NCI-H345 (cell line): ENCODE measurements around the gene CNTNAP4.

Experiments used
- DNase-seq: peaks from one replicate; lab custom pipeline; 2025; lab: John Stamatoyannopoulos, UW

CNTNAP4 gene

DNA sequence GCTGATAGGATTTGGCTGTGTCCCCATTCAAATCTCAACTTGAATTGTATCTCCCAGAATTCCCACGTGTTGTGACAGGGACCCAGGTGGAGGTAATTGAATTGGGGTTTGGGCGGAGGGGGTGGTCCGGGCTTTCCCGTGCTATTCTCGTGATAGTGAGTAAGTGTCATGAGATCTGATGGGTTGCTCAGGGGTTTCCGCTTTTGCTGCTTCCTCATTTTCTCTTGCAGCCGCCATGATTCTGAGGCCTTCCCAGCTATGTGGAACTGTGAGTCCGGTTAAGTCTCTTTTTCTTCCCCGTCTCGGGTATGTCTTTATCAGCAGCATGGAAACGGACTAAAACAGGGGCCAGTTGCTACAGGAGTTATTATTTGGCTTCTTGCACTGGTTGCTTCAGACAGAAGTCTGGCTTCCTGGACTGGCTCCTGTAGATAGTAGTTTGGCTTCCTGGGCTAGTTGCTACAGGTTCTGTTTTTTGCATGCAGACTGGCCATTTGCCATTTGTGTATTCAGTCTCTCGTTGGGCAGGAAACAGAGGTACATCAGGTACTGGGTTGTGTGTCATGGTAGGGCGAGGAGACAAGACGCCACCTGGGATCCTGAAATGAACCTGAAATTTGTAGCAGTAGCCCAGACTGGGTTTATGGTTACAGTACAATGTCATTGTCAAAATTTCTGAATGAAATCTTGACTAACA is 32.6 kb downstream of the CNTNAP4 start:
- no peak for DNase-seq

GRCh38 chr16:76311260-76311659 is 34.1 kb downstream of the CNTNAP4 start:
- DNase-seq = no peak

GRCh38 chr16:76318565-76318964 is 41.4 kb downstream of the CNTNAP4 start:
- no peak for DNase-seq

GRCh38 chr16:76329106-76329505 is 51.9 kb downstream of the CNTNAP4 start:
- DNase-seq = no peak

GRCh38 chr16:76335180-76335974 is 58.2 kb downstream of the CNTNAP4 start:
- no peak for DNase-seq

DNA sequence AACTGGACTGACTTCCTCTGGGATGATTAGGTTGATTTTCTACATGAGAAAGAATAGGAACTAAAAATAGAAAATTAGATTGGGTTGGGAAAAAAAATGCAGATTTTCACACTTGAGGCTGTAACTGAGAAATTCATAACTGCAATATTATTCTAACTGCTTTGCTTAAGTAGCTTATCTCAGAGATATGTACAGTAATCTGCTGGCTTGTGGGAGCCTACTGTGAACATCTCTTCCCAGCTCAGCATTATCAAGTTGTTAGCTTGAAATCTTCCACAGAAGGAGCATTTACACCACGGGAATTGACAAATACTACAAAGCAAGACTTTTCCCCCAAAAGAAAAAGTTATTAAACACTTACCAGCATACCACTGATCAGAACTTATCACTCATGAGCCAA is 58.9 kb downstream of the CNTNAP4 start:
- no peak for DNase-seq

- no peak for DNase-seq
Measured at GRCh38 chr16:76338472-76338871, 61.3 kb downstream of the CNTNAP4 start.

DNA sequence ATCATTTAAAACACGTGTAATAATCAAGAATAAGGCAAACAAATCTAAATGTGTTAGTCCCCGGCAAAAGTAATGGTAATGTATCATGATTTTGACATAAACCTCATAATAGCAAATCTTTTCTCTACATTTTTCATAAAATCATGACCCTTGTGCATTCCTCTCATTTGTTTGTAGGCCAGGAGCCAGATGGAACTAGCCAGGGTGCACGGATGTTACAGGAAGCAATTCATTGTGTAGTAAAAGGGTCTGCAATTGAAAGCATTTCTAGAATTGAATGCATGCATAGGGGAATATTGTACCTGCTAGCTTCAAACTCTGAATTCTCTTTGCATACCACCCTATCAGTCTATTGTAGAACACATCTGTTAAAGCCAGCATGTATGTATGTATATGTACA is 66.6 kb downstream of the CNTNAP4 start:
- DNase-seq = no peak

DNA sequence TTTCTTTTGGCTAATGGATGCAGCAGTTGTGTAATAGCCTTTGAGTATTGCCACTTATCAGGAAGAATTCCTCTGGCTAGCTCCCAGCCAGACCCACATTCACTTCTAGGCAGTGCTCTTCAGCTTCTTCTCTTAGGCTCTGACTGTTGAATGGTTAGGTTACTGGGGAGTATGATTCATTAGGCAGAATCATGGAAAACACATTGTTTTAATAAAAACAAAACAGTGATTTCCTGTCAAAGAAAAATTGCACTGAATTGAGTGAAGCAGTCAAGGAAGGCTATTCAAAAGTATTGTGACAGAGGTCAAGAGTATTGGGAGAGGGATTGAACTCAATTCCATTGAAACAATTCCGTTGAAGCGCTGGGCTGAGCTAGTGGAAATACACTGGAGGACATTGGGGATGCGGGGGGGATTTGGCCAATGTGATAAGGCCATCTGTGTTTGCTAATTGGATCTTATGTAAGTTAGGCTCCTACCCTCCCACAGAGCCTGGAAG is 68.0 kb downstream of the CNTNAP4 start:
- DNase-seq = no peak

- DNase-seq = no peak
Measured at GRCh38 chr16:76346210-76346609, 69.0 kb downstream of the CNTNAP4 start.

DNA sequence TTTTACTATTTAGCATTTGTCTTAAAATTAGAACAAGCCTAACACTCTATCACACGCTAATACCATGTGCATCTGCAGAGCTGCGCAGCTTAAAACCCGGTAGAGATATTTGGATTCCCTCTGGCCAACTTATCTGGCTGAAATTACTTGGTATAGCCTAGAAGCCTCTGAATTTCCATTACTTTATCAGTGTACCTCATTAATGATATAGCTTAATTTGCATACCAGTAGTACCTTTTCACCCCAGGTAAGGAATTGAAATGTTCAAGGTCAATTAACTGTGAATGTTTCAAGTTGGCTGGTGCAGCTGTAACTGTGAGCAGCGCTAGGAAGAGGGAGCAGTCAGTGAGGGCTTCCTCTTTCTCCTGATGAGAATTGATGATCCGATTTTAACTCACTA is 74.2 kb downstream of the CNTNAP4 start:
- no peak for DNase-seq

- DNase-seq = no peak
Measured at GRCh38 chr16:76360404-76360803, 83.2 kb downstream of the CNTNAP4 start.

GRCh38 chr16:76370344-76370743 is 93.1 kb downstream of the CNTNAP4 start:
- DNase-seq = no peak

GRCh38 chr16:76371441-76371840 is 94.2 kb downstream of the CNTNAP4 start:
- DNase-seq = no peak

DNA sequence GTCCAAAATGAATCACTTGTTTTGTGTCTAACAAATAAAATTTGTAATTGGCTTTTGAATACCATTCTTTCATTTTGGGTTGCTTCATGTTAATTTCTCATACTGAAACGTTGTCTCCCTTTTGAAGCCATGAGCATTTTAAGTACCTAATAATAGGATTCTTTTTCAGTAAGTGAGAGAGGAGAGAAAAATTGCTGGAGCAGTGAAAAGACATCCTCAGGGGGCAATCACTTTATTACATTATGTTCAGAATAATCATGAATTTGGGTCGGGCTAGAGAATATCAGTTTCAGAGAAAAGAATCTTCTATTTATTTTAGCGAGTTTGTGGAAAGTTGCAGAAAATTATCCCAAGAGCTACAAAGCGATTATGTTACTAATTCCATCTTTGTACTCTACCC is 96.8 kb downstream of the CNTNAP4 start:
- no peak for DNase-seq

DNA sequence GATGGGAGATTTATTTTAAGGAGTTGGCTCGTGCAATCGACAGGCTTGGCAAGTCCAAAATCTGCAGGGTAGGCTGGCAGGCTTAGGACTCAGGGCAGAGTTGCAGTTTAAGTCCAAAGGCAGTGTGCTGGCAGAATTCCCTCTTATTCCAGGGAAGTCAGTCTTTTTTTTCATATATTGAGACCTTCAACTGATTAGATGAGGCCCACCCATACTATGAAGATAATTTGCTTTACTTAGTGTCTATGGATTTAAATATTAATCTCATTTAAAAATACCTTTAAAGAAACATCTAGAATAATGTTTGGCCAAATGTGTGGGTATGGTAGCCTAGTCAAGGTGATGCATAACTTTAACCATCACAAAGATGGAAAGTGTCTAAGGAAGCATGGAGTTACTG is 99.8 kb downstream of the CNTNAP4 start:
- DNase-seq = no peak

DNA sequence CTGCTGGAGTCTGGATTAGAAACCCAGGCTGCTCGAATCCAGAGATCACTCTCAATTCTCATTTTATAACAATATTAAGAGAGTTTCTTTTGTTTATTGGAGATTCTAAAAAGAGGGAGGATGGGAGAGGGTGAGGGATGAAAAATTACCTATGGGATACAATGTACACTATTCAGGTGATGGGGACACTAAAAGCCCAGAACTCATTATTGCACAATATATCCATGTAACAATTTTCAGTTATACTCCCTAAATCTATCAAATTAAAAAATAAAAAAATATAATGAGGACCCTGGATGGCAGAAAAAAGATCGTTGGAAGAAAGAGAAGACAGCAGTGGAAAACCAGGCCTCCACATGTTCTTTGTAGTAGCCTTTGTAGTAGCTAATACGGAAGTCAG is 100.8 kb downstream of the CNTNAP4 start:
- no peak for DNase-seq

DNA sequence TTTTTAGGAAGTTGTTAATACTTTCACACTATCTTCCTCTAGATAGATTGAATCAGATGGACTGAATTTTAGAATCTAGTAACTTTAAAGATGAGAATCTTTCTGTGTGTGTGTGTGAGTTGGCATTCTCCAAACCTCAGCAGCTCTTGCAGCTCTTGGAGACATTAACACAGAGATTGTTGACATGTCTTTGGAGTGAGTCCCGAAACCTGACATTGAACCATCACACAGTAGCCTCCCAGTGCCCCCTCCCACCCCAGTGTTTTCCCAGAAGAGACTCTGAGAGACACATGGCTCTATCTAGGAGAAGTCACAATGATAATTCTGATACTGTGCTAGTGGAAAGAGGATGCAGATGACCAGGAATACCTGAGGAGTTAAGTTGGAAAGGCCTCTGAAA is 103.9 kb downstream of the CNTNAP4 start:
- DNase-seq = no peak

GRCh38 chr16:76385601-76386230 is 108.5 kb downstream of the CNTNAP4 start:
- no peak for DNase-seq

DNA sequence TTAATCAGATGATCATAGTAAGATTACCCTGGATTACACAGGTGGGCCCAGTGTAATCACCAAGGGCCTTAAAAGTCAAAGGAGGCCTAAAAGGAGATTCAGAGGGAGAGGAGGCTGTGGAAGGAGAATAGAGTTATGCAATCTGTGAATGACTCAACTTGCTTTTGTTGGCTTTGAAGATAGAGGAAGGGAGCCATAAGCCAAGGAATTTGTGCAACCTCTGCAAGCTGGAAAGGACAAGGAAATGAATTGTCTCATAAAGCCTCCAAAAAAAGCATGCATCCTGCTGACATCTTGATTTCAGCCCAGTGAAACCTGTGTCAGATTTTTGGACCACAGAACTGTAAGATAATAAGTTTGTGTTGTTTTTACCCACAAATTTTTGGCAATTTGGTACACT is 109.6 kb downstream of the CNTNAP4 start:
- DNase-seq = no peak

DNA sequence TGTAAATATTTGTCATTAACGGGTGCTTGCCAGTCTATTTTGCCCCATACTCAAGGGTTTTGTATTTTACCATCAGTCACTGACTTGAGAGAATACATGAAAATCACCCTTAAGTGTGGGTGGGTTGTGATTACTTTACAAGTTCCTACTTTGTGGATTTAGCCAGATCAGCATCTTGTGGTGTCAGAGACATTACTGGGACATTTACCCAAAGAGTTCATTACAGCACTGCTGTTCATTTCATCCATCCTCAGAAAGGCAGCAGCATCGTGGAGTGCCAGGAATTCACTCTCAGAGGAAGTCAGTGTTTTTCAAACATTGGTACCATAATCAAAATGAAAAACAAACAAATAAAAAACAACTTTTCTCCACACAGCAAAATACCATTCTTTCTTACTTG is 110.8 kb downstream of the CNTNAP4 start:
- no peak for DNase-seq

DNA sequence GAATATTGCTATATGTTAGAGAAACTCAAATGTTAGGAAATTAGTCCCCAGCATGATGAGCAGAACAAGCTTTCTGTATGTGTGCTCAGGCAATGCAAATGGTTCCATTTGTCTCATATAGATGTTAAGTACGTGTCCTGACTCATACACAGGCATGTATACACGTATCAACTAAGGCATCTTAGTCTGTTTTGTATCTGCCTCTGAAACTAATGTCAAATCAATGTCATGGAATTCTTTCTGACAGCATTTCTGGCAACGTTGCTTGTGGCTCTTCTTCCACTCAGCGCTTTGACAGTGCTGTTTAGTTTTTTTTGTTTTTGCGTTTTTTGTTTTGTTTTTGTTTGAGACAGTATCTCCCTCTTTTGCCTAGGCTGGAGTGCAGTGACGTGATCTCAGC is 111.9 kb downstream of the CNTNAP4 start:
- DNase-seq = no peak

GRCh38 chr16:76390476-76390875 is 113.3 kb downstream of the CNTNAP4 start:
- DNase-seq = no peak
